G401.6 (cell line): ENCODE data around the gene VAV3.
"Not testable (repeated sequence)": the region's sequence is repeated elsewhere in the genome, so short reads cannot be mapped to it uniquely, and the experiment has no call there.

Experiments
- FAIRE-seq: peaks from 2 replicates; lab custom pipeline; 2012; peaks lifted over from hg19 to GRCh38; lab: Jason Lieb, UNC

Gene VAV3

GRCh38 chr1:107883562-107883961 lies 81.4 kb downstream of the VAV3 start:
- FAIRE-seq: no peak

DNA sequence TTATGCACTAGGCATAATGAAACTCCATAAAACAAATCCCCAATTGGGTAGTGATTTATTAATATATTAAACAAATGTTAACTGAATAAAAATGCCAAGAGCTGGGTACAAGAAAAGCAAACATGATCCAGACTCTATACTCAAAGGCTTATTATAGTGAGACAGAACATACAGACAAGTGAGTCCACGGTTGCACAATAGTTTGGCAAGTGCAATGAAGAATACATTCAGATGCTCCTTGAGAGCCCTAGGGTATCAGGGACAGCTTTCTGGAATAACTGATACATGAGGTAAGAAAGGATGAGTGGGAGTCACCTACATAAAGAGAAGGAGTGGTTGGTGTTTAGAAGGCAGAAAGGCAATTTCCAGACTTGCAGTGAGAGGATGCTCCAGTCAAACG lies 85.1 kb downstream of the VAV3 start:
- FAIRE-seq: no peak

GRCh38 chr1:107879346-107879745 lies 85.6 kb downstream of the VAV3 start:
- FAIRE-seq: no peak

- no peak for FAIRE-seq
Measured at GRCh38 chr1:107877745-107878144, 87.2 kb downstream of the VAV3 start.

- FAIRE-seq: no peak
Measured at GRCh38 chr1:107877092-107877491, 87.9 kb downstream of the VAV3 start.

GRCh38 chr1:107875689-107876088 lies 89.3 kb downstream of the VAV3 start:
- FAIRE-seq: no peak

GRCh38 chr1:107874221-107874620 lies 90.8 kb downstream of the VAV3 start:
- FAIRE-seq: no peak

- FAIRE-seq: no peak
Measured at GRCh38 chr1:107871687-107872395, 93.1 kb downstream of the VAV3 start.

GRCh38 chr1:107871259-107871658 lies 93.7 kb downstream of the VAV3 start:
- FAIRE-seq: no peak

DNA sequence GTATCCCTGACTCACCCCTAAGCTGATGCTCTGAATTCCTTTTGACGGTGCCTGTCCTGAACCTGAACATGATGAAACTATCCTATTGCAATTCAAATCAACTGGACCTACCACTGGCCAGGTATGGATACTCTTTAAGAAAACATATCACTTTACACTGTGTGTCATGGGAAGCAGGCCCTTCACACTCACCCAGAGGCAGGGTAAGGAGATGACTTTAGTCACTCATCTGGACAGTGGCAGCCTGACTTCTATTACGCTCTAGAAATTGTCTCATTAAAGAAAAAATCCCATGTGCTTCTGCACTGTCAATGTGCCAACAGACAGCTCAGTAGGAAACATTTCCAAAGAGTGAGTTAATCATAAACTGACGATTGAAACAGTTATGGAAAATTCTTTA lies 94.3 kb downstream of the VAV3 start:
- no peak for FAIRE-seq

DNA sequence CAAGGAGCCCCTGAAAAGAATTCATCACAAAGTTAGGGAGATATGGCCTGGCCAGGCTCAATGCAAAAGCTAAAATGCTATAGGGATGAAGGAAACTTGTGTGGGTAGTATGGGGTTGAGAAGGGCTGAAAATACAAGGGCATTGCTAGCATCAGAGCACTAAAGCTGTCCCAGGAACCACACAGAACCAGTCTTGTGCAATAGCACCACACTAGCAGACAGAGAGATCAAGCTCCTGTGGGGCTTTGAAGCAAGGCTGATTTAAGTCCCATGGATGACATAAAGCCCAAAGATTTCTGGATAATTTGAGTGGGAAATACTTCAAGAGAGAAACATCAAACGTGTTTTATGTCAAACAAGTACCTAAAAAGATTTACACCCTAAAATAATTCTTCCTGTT lies 97.1 kb downstream of the VAV3 start:
- FAIRE-seq: no peak

- FAIRE-seq: no peak
Measured at GRCh38 chr1:107867422-107867821, 97.6 kb downstream of the VAV3 start.

- FAIRE-seq: no peak
Measured at GRCh38 chr1:107866870-107867269, 98.1 kb downstream of the VAV3 start.

- FAIRE-seq: no peak
Measured at GRCh38 chr1:107865627-107866026, 99.4 kb downstream of the VAV3 start.

DNA sequence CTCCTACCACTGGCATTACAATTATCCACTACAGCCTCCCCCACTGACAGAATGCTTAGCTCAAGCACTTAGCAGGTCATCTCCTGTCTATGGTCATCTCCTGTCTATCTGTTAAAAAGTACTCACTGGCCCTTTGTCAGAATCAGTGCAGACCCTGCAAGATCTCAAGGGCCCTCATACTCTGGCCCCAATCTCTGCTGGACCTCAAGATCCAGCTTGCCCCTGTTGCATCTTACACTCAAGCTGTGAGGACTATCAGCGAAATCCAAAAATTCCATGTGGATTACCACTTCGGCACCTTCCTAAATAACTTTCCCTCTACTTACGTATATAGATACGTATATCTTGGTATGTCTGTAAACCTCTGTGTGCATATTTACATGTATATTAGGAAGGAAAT lies 101.6 kb downstream of the VAV3 start:
- no peak for FAIRE-seq

GRCh38 chr1:107862064-107862463 lies 102.9 kb downstream of the VAV3 start:
- no peak for FAIRE-seq

- FAIRE-seq: no peak
Measured at GRCh38 chr1:107858323-107858722, 106.7 kb downstream of the VAV3 start.

- no peak for FAIRE-seq
Measured at GRCh38 chr1:107851418-107851817, 113.6 kb downstream of the VAV3 start.

- not testable (repeated sequence) for FAIRE-seq
Measured at GRCh38 chr1:107844541-107845194, 120.3 kb downstream of the VAV3 start.

- no peak for FAIRE-seq
Measured at GRCh38 chr1:107843989-107844388, 121.0 kb downstream of the VAV3 start.

GRCh38 chr1:107842241-107842640 lies 122.7 kb downstream of the VAV3 start:
- no peak for FAIRE-seq

GRCh38 chr1:107840725-107841124 lies 124.3 kb downstream of the VAV3 start:
- no peak for FAIRE-seq

- FAIRE-seq: no peak
Measured at GRCh38 chr1:107838056-107838455, 126.9 kb downstream of the VAV3 start.

- no peak for FAIRE-seq
Measured at GRCh38 chr1:107835151-107835670, 129.8 kb downstream of the VAV3 start.
